Nephron progenitor cell (in vitro differentiated cells): Measurements from ENCODE around the gene DNAH11.

Source experiments
- DNase-seq: peaks from one replicate; pipeline ENCODE4 v3.0.0; 2021
- H3K27ac Mint-ChIP-seq: 2 replicates; pipeline ENCODE4 v1.8.0; 2021; ENCODE audit warnings: mild to moderate bottlenecking, moderate library complexity, mixed read lengths
- H3K27me3 Mint-ChIP-seq: 2 replicates; pipeline ENCODE4 v1.8.0; 2021; ENCODE audit warnings: mild to moderate bottlenecking, low read depth, mixed read lengths; ENCODE audit not compliant: poor library complexity
- H3K36me3 Mint-ChIP-seq: 2 replicates; pipeline ENCODE4 v1.8.0; 2021; ENCODE audit warnings: low read depth, mixed read lengths
- H3K4me1 Mint-ChIP-seq: 2 replicates; pipeline ENCODE4 v1.8.0; 2021; ENCODE audit warnings: mixed read lengths
- H3K4me3 Mint-ChIP-seq: 2 replicates; pipeline ENCODE4 v1.8.0; 2021; ENCODE audit warnings: mild to moderate bottlenecking, moderate library complexity, mixed read lengths
- H3K9me3 Mint-ChIP-seq: 2 replicates; pipeline ENCODE4 v1.8.0; 2021; ENCODE audit warnings: mild to moderate bottlenecking, moderate library complexity, mixed read lengths
- TF ChIP-seq, protein P1 (sequence below): fragments of 200-600 bp; sonication (generic); IDR thresholded peaks from 2 replicates; pipeline ENCODE4 v1.5.0; 2021; ENCODE audit warnings: antibody characterized with exemption

DNAH11 gene

DNA sequence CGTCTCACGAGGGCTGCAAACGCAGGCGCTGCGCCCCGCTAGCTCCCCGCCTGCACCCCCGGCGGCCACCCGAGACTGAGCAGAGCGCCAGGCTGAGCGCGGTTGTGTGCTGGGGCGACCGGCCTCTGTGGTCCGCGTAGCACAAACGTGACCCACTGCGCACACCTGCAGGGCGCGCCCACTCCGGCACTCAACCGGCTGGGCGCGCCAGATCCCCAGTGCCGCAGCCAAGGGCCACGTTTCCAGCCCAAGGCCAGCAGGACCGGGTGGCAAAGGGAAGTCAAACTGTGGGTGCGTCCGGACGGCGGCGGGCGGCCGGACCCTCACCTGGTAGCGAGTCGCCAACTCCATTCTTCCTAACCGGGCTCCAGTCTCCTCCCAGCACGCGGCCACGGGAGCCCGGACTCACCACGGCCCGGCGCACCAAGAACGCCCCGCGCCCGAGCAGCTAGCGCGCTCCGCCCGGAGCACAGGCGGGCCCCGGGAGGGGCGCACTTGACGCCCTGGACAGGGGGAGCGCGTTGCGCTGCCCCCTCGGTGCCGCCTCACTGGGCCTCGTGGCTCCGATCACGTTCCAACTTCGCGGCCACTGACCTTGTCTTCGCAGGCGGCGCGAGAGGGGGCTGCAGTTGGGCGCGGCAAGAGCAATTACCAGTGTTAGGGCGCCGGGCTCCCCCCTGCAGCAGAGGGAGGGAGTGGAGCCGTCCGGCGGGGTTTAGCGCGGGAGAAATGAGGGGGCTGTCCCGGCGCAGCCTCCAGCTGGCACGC lies 402.8 kb downstream of the DNAH11 start, which contains the start of gene CDCA7L:
Gene CDCA7L (minus strand): TSS at position 446 of the 768 bp plus-strand sequence. CDS start 95 bp downstream, at position 351.
- peaks cover 29% of the 10 kb centered on the region for H3K27me3 Mint-ChIP-seq
- TF ChIP-seq, protein P1, sequence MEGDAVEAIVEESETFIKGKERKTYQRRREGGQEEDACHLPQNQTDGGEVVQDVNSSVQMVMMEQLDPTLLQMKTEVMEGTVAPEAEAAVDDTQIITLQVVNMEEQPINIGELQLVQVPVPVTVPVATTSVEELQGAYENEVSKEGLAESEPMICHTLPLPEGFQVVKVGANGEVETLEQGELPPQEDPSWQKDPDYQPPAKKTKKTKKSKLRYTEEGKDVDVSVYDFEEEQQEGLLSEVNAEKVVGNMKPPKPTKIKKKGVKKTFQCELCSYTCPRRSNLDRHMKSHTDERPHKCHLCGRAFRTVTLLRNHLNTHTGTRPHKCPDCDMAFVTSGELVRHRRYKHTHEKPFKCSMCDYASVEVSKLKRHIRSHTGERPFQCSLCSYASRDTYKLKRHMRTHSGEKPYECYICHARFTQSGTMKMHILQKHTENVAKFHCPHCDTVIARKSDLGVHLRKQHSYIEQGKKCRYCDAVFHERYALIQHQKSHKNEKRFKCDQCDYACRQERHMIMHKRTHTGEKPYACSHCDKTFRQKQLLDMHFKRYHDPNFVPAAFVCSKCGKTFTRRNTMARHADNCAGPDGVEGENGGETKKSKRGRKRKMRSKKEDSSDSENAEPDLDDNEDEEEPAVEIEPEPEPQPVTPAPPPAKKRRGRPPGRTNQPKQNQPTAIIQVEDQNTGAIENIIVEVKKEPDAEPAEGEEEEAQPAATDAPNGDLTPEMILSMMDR = no peak
- peak within 1 kb of the TSS; percentile 87 for H3K4me3 Mint-ChIP-seq
- no peaks in the 10 kb centered on the region for H3K9me3 Mint-ChIP-seq
- H3K4me1 Mint-ChIP-seq = peaks cover 77% of the 10 kb centered on the region
- DNase-seq = peak; percentile 78
- peak within 1 kb of the TSS; percentile 100 for H3K27ac Mint-ChIP-seq
- H3K36me3 Mint-ChIP-seq = no peaks in the 10 kb centered on the region

GRCh38 chr7:21946222-21946709 lies 403.4 kb downstream of the DNAH11 start:
- H3K27ac Mint-ChIP-seq = peak overlapping the region; percentile 100
- peak overlapping the region; percentile 87 for H3K4me3 Mint-ChIP-seq
- DNase-seq = no peak
- no peaks in the 10 kb centered on the region for H3K9me3 Mint-ChIP-seq
- H3K36me3 Mint-ChIP-seq = no peaks in the 10 kb centered on the region
- peaks cover 77% of the 10 kb centered on the region for H3K4me1 Mint-ChIP-seq
- TF ChIP-seq, protein P1 = no peak
- H3K27me3 Mint-ChIP-seq = peaks cover 29% of the 10 kb centered on the region

DNA sequence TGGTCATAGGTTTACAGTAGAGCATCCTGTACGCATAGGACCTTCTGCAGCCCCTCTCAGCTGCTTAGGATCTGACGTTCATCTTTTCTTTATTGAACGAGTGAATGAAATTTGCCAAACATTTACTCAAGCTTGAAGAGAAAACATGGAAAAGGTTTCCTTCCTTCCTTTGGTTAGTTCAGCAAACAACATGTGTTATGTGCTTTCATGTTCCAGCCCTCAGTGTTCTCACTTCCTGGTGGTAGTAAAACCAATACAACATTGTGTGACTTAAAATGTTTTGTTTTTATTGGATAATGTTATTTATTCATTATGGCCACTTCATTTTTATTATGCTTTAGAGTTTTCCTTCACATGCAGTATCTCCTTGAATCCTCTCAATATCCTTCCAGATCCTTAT lies 404.2 kb downstream of the DNAH11 start:
- H3K4me3 Mint-ChIP-seq = no peak overlapping the region
- no peak overlapping the region for H3K27ac Mint-ChIP-seq
- H3K36me3 Mint-ChIP-seq = no peaks in the 10 kb centered on the region
- peaks cover 29% of the 10 kb centered on the region for H3K27me3 Mint-ChIP-seq
- TF ChIP-seq, protein P1 = no peak
- H3K9me3 Mint-ChIP-seq = no peaks in the 10 kb centered on the region
- DNase-seq = no peak
- peaks cover 72% of the 10 kb centered on the region for H3K4me1 Mint-ChIP-seq

DNA sequence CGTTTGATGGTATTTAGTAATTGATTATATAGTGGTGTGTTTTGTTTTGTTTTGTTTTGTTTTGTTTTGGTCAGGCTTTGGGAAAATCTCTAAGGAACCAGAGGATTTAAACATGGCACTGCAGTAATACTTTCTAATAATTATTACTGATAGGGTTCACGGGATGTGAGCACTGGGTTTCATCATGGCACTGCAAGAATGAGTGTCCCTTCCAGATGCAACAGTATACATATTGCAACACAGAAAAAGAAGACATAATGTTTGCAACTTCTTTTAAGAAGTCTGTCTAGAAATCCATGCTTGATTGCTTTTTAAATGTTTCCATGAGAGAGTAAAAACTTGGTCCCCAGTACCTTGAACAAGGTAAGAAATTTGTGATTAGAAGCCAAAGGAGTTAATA lies 405.1 kb downstream of the DNAH11 start:
- H3K27ac Mint-ChIP-seq = no peak overlapping the region
- DNase-seq = no peak
- peaks cover 25% of the 10 kb centered on the region for H3K27me3 Mint-ChIP-seq
- H3K4me1 Mint-ChIP-seq = peaks cover 63% of the 10 kb centered on the region
- TF ChIP-seq, protein P1 = no peak
- no peaks in the 10 kb centered on the region for H3K9me3 Mint-ChIP-seq
- no peak overlapping the region for H3K4me3 Mint-ChIP-seq
- H3K36me3 Mint-ChIP-seq = no peaks in the 10 kb centered on the region

- peak overlapping the region; percentile 80 for H3K27ac Mint-ChIP-seq
- peaks cover 59% of the 10 kb centered on the region for H3K4me1 Mint-ChIP-seq
- H3K27me3 Mint-ChIP-seq = peaks cover 21% of the 10 kb centered on the region
- no peaks in the 10 kb centered on the region for H3K9me3 Mint-ChIP-seq
- no peak overlapping the region for H3K4me3 Mint-ChIP-seq
- H3K36me3 Mint-ChIP-seq = no peaks in the 10 kb centered on the region
- no peak for DNase-seq
- TF ChIP-seq, protein P1 = no peak
These were observed 405.5 kb downstream of the DNAH11 start for GRCh38 chr7:21948364-21948763.
